ENCODE measurements around the gene ELAPOR1. TPM values are rescaled to one million over a fixed set of nuclear protein-coding genes. Genes with fewer than 3 reads are reported as not detected.

ELAPOR1 gene
- total and polyA plus RNA-seq, 4 donors, result 0.15 to 6.0 (median 1.0) TPM

- intact Hi-C loops (cut with DNase I), result loop anchor here in 1 of 2 donors (5.0 to 10.0 kb wide), 2 partner anchors 102 to 145 kb away; partner anchors contain the start of genes CLCC1 and SARS1
- no peaks in the 10 kb centered on the region for H3K36me3 ChIP-seq (ENCODE audit: control insufficient read depth in 1 of 2, insufficient read depth in 2 of 2, low read length in 1 of 2)
- no peak overlapping the region for H3K4me3 ChIP-seq (ENCODE audit: low read length in 2 of 2)
- H3K9me3 ChIP-seq (ENCODE audit: control insufficient read depth, low read length), result no peaks in the 10 kb centered on the region
- no peaks in the 10 kb centered on the region for H3K27me3 ChIP-seq (ENCODE audit: control insufficient read depth in 1 of 2, insufficient read depth in 2 of 2, low read length in 1 of 2)
- no peak overlapping the region for H3K27ac ChIP-seq (ENCODE audit: low read depth in 1 of 2, low read length in 2 of 2)
- no peaks in the 10 kb centered on the region for H3K4me1 ChIP-seq (ENCODE audit: control insufficient read depth in 1 of 2, insufficient read depth in 2 of 2, low read length in 2 of 2)
- DNase-seq, result no peak
- WGBS, 2 donors, result 62 to 69% methylated on average over 3 of the region's 3 CpGs
- no peak for ATAC-seq (ENCODE audit: low FRiP score)
Measured at GRCh38 chr1:109109906-109110305, 4.0 kb upstream of the ELAPOR1 start.

- 69 to 76% methylated on average over 5 of the region's 5 CpGs for WGBS, 2 donors
- Histone ChIP-seq H3K4me1 (ENCODE audit: control insufficient read depth in 1 of 2, insufficient read depth in 2 of 2, low read length in 2 of 2) (no peaks in the 10 kb centered on the region), H3K4me3 (ENCODE audit: low read length in 2 of 2) (no peak overlapping the region), H3K27me3 (ENCODE audit: control insufficient read depth in 1 of 2, insufficient read depth in 2 of 2, low read length in 1 of 2) (no peaks in the 10 kb centered on the region), H3K9me3 (ENCODE audit: control insufficient read depth, low read length) (no peaks in the 10 kb centered on the region), H3K27ac (ENCODE audit: low read depth in 1 of 2, low read length in 2 of 2) (no peak overlapping the region), H3K36me3 (ENCODE audit: control insufficient read depth in 1 of 2, insufficient read depth in 2 of 2, low read length in 1 of 2) (no peaks in the 10 kb centered on the region)
- no peak for ATAC-seq (ENCODE audit: low FRiP score)
- intact Hi-C loops (cut with DNase I), result loop anchor here in 1 of 2 donors (5.0 to 10.0 kb wide), 2 partner anchors 101 to 147 kb away; partner anchors contain the start of genes CLCC1 and SARS1
- no peak for DNase-seq
Measured at GRCh38 chr1:109111386-109112055, 2.4 kb upstream of the ELAPOR1 start.

GRCh38 chr1:109112056-109112651 lies 1.8 kb upstream of the ELAPOR1 start:
- no peak overlapping the region for H3K27ac ChIP-seq (ENCODE audit: low read depth in 1 of 2, low read length in 2 of 2)
- no peak overlapping the region for H3K4me3 ChIP-seq (ENCODE audit: low read length in 2 of 2)
- H3K27me3 ChIP-seq (ENCODE audit: control insufficient read depth in 1 of 2, insufficient read depth in 2 of 2, low read length in 1 of 2), result no peaks in the 10 kb centered on the region
- H3K9me3 ChIP-seq (ENCODE audit: control insufficient read depth, low read length), result no peaks in the 10 kb centered on the region
- H3K36me3 ChIP-seq (ENCODE audit: control insufficient read depth in 1 of 2, insufficient read depth in 2 of 2, low read length in 1 of 2), result no peaks in the 10 kb centered on the region
- no peaks in the 10 kb centered on the region for H3K4me1 ChIP-seq (ENCODE audit: control insufficient read depth in 1 of 2, insufficient read depth in 2 of 2, low read length in 2 of 2)
- DNase-seq (no peak), ATAC-seq (ENCODE audit: low FRiP score) (peak; percentile 40)
- intact Hi-C loops (cut with DNase I), result loop anchor here in 1 of 2 donors (5.0 to 10.0 kb wide), 2 partner anchors 100 to 147 kb away; partner anchors contain the start of genes CLCC1 and SARS1
- 18 to 27% methylated on average over 10 of the region's 10 CpGs for WGBS, 2 donors

- intact Hi-C loops (cut with DNase I), result loop anchor here in 1 of 2 donors (5.0 to 10.0 kb wide), 2 partner anchors 100 to 148 kb away; partner anchors contain the start of genes CLCC1 and SARS1
- ATAC-seq (ENCODE audit: low FRiP score) (peak; percentile 95), DNase-seq (peak; percentile 96 to 99)
- H3K27me3 ChIP-seq (ENCODE audit: control insufficient read depth in 1 of 2, insufficient read depth in 2 of 2, low read length in 1 of 2), result no peaks in the 10 kb centered on the region
- H3K27ac ChIP-seq (ENCODE audit: low read depth in 1 of 2, low read length in 2 of 2), result no peak overlapping the region
- H3K36me3 ChIP-seq (ENCODE audit: control insufficient read depth in 1 of 2, insufficient read depth in 2 of 2, low read length in 1 of 2), result no peaks in the 10 kb centered on the region
- no peaks in the 10 kb centered on the region for H3K4me1 ChIP-seq (ENCODE audit: control insufficient read depth in 1 of 2, insufficient read depth in 2 of 2, low read length in 2 of 2)
- H3K4me3 ChIP-seq (ENCODE audit: low read length in 2 of 2), result no peak overlapping the region
- 4 to 8% methylated on average over 31 of the region's 31 CpGs for WGBS, 2 donors
- no peaks in the 10 kb centered on the region for H3K9me3 ChIP-seq (ENCODE audit: control insufficient read depth, low read length)
Measured at GRCh38 chr1:109112652-109113285, 1.1 kb upstream of the ELAPOR1 start.

GRCh38 chr1:109114342-109114674 lies 393 bp downstream of the ELAPOR1 start:
- ATAC-seq (ENCODE audit: low FRiP score), result no peak
- 12 to 15% methylated on average over 12 of the region's 12 CpGs for whole genome bisulfite sequencing, 2 donors

GRCh38 chr1:109115685-109116084 lies 1.8 kb downstream of the ELAPOR1 start:
- Histone ChIP-seq H3K36me3 (ENCODE audit: control insufficient read depth in 1 of 2, insufficient read depth in 2 of 2, low read length in 1 of 2) (no peaks in the 10 kb centered on the region), H3K9me3 (ENCODE audit: control insufficient read depth, low read length) (no peaks in the 10 kb centered on the region), H3K4me1 (ENCODE audit: control insufficient read depth in 1 of 2, insufficient read depth in 2 of 2, low read length in 2 of 2) (no peaks in the 10 kb centered on the region), H3K27ac (ENCODE audit: low read depth in 1 of 2, low read length in 2 of 2) (no peak overlapping the region), H3K27me3 (ENCODE audit: control insufficient read depth in 1 of 2, insufficient read depth in 2 of 2, low read length in 1 of 2) (no peaks in the 10 kb centered on the region), H3K4me3 (ENCODE audit: low read length in 2 of 2) (no peak overlapping the region)
- intact Hi-C loops (cut with DNase I), result loop anchor here in 1 of 2 donors (10.0 kb wide), 1 partner anchor 151 kb away; the partner anchor contains the start of gene CLCC1
- DNase-seq, result no peak
- no peak for ATAC-seq (ENCODE audit: low FRiP score)
- 97 to 98% methylated on average over 2 of the region's 2 CpGs for WGBS, 2 donors

More at GRCh38 chr1:109114342-109114674, 393 bp downstream of the ELAPOR1 start:
- Histone ChIP-seq H3K9me3 (ENCODE audit: control insufficient read depth, low read length) (no peaks in the 10 kb centered on the region), H3K4me1 (ENCODE audit: control insufficient read depth in 1 of 2, insufficient read depth in 2 of 2, low read length in 2 of 2) (no peaks in the 10 kb centered on the region), H3K27ac (ENCODE audit: low read depth in 1 of 2, low read length in 2 of 2) (no peak overlapping the region), H3K36me3 (ENCODE audit: control insufficient read depth in 1 of 2, insufficient read depth in 2 of 2, low read length in 1 of 2) (no peaks in the 10 kb centered on the region), H3K4me3 (ENCODE audit: low read length in 2 of 2) (no peak overlapping the region), H3K27me3 (ENCODE audit: control insufficient read depth in 1 of 2, insufficient read depth in 2 of 2, low read length in 1 of 2) (no peaks in the 10 kb centered on the region)
- no peak for DNase-seq
- intact Hi-C loops (cut with DNase I), result loop anchor here in 1 of 2 donors (5.0 to 10.0 kb wide), 2 partner anchors 98 to 150 kb away; partner anchors contain the start of genes CLCC1 and SARS1

GRCh38 chr1:109116286-109116685 lies 2.4 kb downstream of the ELAPOR1 start:
- Histone ChIP-seq H3K27me3 (ENCODE audit: control insufficient read depth in 1 of 2, insufficient read depth in 2 of 2, low read length in 1 of 2) (no peaks in the 10 kb centered on the region), H3K9me3 (ENCODE audit: control insufficient read depth, low read length) (no peaks in the 10 kb centered on the region), H3K4me3 (ENCODE audit: low read length in 2 of 2) (no peak overlapping the region), H3K4me1 (ENCODE audit: control insufficient read depth in 1 of 2, insufficient read depth in 2 of 2, low read length in 2 of 2) (no peaks in the 10 kb centered on the region), H3K27ac (ENCODE audit: low read depth in 1 of 2, low read length in 2 of 2) (no peak overlapping the region), H3K36me3 (ENCODE audit: control insufficient read depth in 1 of 2, insufficient read depth in 2 of 2, low read length in 1 of 2) (no peaks in the 10 kb centered on the region)
- no peak for DNase-seq
- 67 to 70% methylated on average over 1 of the region's 1 CpG for WGBS, 2 donors
- no peak for ATAC-seq (ENCODE audit: low FRiP score)
- intact Hi-C loops (cut with DNase I), result loop anchor here in 1 of 2 donors (10.0 kb wide), 1 partner anchor 151 kb away; the partner anchor contains the start of gene CLCC1

GRCh38 chr1:109118089-109118488 lies 4.2 kb downstream of the ELAPOR1 start:
- Histone ChIP-seq H3K36me3 (ENCODE audit: control insufficient read depth in 1 of 2, insufficient read depth in 2 of 2, low read length in 1 of 2) (no peaks in the 10 kb centered on the region), H3K4me3 (ENCODE audit: low read length in 2 of 2) (no peak overlapping the region), H3K27me3 (ENCODE audit: control insufficient read depth in 1 of 2, insufficient read depth in 2 of 2, low read length in 1 of 2) (no peaks in the 10 kb centered on the region), H3K4me1 (ENCODE audit: control insufficient read depth in 1 of 2, insufficient read depth in 2 of 2, low read length in 2 of 2) (no peaks in the 10 kb centered on the region), H3K9me3 (ENCODE audit: control insufficient read depth, low read length) (no peaks in the 10 kb centered on the region), H3K27ac (ENCODE audit: low read depth in 1 of 2, low read length in 2 of 2) (no peak overlapping the region)
- 81 to 83% methylated on average over 3 of the region's 3 CpGs for WGBS, 2 donors
- ATAC-seq (ENCODE audit: low FRiP score) (no peak), DNase-seq (no peak)
- intact Hi-C loops (cut with DNase I), result loop anchor here in 1 of 2 donors (10.0 kb wide), 1 partner anchor 153 kb away; the partner anchor contains the start of gene CLCC1
